ENCODE results near the gene SELENOO.

DNA sequence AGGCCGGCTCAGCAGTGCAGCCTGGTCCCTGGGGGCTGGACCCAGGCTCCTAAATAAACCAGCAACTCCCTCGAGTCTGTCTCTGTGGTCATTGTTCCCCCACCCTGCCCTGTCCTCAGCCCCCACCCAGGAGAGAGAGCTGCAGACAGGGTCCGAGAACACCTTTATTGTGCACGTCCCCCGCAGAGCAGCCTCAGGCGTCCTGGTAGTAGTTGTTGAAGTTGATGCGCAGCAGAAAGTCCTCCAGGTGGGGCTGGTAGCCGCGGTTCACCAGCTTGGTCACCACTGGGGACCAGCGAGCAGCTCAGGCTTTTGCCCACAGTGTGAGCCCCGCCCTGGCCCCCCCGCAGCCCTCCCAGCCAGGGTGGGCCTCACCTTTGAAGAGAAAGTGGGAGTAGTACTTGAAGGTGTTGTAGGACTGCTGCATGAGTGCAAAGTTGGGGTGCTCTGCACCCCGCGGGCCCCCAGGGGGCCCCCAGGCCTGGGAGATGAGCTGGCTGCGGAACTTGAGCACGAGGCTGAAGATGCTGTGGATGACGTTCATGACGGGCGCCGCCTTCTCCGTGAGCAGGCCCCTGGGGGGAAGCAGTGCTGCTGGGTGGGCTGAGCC is 16.8 kb downstream of the SELENOO start:
- no peak for TF ChIP-seq POLR2A (IDR thresholded peaks at IDR 0.05; ENCODE audit: extremely low read depth, insufficient read length)
- TF ChIP-seq MYC (IDR thresholded peaks at IDR 0.05; ENCODE audit: low read depth, low read length): no peak
- TF ChIP-seq, protein P1, sequence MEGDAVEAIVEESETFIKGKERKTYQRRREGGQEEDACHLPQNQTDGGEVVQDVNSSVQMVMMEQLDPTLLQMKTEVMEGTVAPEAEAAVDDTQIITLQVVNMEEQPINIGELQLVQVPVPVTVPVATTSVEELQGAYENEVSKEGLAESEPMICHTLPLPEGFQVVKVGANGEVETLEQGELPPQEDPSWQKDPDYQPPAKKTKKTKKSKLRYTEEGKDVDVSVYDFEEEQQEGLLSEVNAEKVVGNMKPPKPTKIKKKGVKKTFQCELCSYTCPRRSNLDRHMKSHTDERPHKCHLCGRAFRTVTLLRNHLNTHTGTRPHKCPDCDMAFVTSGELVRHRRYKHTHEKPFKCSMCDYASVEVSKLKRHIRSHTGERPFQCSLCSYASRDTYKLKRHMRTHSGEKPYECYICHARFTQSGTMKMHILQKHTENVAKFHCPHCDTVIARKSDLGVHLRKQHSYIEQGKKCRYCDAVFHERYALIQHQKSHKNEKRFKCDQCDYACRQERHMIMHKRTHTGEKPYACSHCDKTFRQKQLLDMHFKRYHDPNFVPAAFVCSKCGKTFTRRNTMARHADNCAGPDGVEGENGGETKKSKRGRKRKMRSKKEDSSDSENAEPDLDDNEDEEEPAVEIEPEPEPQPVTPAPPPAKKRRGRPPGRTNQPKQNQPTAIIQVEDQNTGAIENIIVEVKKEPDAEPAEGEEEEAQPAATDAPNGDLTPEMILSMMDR (IDR thresholded peaks at IDR 0.05; ENCODE audit: low read depth, low read length): no peak
